ENCODE data around the gene CDPF1.

DNA sequence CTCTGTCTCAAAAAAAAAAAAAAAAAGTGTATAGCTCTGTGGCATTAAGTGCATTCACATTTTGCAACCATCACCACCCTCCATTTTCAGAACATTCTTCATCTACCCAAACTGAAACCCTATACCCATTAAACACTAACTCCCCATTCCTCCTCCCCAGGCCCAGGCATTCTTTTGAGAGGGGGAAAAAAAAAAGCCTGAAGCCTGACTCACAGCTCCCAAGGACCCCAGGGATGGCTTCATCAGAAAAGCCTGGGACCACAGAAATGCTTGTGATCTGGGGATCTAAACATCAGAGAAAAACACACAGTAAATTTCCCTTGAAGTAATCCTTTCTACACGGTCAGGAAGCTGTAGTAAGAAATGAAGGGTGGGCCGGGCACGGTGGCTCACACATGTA lies 35.9 kb upstream of the CDPF1 start:
- TF ChIP-seq, protein P1, sequence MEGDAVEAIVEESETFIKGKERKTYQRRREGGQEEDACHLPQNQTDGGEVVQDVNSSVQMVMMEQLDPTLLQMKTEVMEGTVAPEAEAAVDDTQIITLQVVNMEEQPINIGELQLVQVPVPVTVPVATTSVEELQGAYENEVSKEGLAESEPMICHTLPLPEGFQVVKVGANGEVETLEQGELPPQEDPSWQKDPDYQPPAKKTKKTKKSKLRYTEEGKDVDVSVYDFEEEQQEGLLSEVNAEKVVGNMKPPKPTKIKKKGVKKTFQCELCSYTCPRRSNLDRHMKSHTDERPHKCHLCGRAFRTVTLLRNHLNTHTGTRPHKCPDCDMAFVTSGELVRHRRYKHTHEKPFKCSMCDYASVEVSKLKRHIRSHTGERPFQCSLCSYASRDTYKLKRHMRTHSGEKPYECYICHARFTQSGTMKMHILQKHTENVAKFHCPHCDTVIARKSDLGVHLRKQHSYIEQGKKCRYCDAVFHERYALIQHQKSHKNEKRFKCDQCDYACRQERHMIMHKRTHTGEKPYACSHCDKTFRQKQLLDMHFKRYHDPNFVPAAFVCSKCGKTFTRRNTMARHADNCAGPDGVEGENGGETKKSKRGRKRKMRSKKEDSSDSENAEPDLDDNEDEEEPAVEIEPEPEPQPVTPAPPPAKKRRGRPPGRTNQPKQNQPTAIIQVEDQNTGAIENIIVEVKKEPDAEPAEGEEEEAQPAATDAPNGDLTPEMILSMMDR (IDR thresholded peaks at IDR 0.05), result no peak
- TF ChIP-seq POLR2A (IDR thresholded peaks at IDR 0.05), result no peak

Measured in esophagus squamous epithelium (tissue), 4 donors.